ENCODE data around the gene CST1.

The CST1 gene

GRCh38 chr20:23700931-23701330, 49.8 kb downstream of the CST1 start:
- no peak for DNase-seq

GRCh38 chr20:23697947-23698346, 52.8 kb downstream of the CST1 start:
- no peak for DNase-seq

All from inflammatory macrophage treated with lipopolysaccharide for 1 hour (primary cell).